NK-92 (cell line): ENCODE results near the gene MCM3AP.

Experiments
- DNase-seq: peaks from one replicate; lab custom pipeline; 2025; ENCODE audit not compliant: unreplicated experiment; lab: John Stamatoyannopoulos, UW

Gene MCM3AP

DNA sequence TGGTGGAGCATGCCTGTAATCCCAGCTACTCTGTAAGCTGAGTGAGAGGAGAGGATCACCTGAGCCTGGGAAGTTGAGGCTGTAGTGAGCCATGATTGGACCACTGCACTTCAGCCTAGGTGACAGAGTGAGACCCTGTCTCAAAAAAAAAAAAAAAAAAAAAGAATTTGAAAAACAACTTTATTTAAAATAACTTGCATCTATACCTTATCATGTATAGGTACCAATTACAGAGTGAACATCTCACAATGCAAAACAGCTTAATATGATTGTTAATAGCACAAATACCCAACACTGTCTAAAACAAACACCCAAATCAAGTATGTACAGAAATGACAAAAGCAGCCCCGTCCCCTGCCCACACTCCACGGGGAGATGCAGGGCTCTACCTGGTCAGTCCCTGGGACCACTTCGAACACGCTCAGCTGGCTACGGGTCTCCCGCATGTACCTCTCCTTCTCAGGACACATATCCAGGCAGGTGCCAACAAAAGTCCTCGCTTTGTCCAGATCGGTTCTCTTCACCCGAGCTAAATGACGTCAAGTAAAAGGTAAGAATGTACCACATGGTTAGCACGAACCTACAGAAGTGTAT, 10.5 kb downstream of the MCM3AP start:
- no peak for DNase-seq

- DNase-seq, result no peak
Measured at GRCh38 chr21:46273341-46273740, 12.1 kb downstream of the MCM3AP start.

DNA sequence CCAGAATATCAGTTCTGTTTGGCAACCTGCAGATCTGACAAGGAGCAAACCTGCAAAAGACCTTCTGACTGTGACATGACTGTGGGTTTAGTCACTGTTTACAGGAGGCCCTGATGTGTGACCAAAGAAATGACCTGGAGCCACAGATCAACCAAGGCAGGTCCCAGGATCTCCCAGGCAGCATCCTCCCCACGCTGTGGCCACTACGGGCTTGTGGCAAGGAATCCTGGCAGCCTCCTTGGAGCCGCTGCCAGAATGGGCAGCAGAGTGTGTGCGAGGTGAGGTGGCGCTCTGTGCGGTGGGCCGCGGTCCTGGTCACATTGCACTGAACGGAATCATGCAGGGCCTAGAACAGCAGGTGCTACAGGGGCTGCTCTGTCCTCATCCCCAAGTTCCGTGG, 15.9 kb downstream of the MCM3AP start:
- no peak for DNase-seq

DNA sequence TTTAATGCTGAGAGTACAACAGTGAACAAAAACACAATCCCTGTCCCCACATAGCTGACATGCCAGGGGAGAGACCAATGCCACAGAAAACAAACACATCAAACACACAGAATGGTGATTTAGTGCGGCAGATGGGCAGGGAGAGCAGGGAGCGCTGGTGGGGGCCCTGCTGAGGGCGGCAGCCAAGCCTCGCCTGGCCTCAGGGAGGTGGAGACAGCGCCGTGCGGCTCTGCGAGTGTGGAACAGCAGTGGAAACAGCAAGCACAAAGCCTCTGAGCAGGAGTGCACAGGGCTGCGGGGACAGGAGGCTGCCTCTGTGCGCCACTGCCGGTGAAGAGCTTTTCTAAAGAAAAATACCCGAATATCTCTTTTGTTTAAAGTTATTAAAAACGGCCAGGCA, 17.0 kb downstream of the MCM3AP start:
- no peak for DNase-seq

DNA sequence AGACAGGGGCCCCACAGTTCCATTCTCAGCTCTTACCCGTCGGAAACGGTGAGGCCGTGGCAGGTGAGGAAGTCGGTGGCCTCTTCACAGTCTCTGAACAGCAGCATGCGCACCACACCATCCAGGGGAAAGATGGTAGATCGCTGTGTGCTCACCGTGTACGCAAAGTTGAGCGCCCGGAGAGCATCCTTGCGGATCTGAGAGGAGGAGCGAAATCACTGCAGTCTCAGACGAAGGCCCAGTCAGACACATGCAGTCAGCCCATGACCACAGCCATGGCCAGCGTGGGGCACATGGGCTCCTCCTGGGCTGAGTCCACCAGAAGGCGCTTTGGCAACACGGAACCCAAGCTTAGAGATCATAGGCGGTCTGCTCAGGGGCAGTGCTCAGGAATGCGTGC, 18.5 kb downstream of the MCM3AP start:
- no peak for DNase-seq

GRCh38 chr21:46265736-46266525, 19.5 kb downstream of the MCM3AP start:
- DNase-seq, result no peak

GRCh38 chr21:46264690-46265144, 20.7 kb downstream of the MCM3AP start:
- no peak for DNase-seq

- no peak for DNase-seq
Measured at GRCh38 chr21:46264046-46264689, 21.2 kb downstream of the MCM3AP start.

DNA sequence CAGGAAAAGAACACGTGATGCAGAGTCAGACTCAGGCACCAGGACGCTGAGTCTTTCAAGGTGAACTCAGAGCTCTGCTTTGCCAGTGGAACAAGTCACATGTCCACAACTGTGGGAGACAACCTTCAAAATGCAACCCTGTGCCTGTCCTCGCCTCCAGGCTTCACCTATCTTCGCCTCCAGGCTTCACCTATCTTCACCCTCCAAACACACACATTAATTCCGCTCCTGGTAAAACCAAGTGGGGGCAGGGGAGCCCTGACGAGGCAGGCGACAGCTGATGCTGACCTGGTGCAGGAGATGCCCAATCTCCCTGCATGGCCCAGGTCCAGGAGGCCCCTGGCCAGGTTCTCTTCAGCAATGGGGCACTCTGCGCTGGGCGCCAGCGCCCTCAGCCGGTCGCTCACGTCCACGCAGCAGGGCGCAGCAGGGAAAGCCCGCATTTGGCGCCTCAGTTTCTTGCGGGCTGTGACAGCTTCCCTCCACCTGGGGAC, 28.9 kb downstream of the MCM3AP start:
- no peak for DNase-seq

DNA sequence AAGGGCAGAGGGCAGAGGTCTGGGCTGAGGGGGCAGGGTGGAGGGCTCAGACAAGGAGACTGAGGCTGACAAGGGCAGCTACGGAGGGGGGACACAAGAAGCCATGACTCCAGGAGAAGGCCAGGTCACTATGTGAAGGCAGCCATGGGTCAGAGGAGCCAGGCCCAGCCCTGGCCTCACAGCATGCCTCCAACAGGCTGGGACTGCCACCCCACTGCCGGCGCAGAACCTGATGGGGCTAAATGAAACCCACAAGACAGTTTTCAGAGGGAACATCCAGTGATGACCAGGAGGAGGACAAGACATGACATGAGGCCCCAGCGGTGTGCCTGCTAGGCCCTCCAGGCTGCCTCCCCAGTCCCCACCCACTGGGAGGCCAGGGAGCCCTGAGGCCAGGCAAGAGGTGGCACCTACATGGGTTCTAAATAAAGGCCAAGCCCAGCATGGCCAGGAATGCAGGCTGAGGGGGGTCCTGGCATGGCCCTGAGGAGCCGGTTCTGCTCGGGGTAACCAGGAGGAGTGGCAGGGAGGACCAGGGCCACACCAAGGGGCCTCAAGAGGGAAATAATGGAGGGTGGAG, 29.6 kb downstream of the MCM3AP start:
- no peak for DNase-seq

GRCh38 chr21:46255166-46255565, 30.2 kb downstream of the MCM3AP start:
- no peak for DNase-seq

- DNase-seq, result no peak
Measured at GRCh38 chr21:46254208-46254975, 31.0 kb downstream of the MCM3AP start.

GRCh38 chr21:46253610-46254124, 31.7 kb downstream of the MCM3AP start:
- DNase-seq, result no peak

- no peak for DNase-seq
Measured at GRCh38 chr21:46252840-46253239, 32.6 kb downstream of the MCM3AP start.

- no peak for DNase-seq
Measured at GRCh38 chr21:46250146-46250725, 35.2 kb downstream of the MCM3AP start.

GRCh38 chr21:46248827-46249226, 36.6 kb downstream of the MCM3AP start:
- no peak for DNase-seq

DNA sequence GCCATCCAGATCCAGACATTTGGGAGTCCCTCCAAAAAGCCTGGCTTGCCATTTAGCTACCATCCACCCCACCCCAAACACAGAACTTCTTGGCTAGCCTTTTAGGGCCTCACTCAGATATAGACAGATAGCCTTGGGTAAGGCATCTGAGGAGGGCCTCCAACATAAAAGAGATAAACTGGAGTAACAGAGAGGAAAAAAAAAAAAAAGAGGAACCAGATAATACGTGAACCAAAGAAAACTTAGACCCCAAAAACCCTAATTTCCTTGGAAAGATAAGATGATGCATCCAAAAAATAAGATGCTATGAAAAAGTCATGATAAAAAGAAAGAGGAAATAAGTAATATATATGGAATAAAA, 37.0 kb downstream of the MCM3AP start:
- DNase-seq, result no peak

DNA sequence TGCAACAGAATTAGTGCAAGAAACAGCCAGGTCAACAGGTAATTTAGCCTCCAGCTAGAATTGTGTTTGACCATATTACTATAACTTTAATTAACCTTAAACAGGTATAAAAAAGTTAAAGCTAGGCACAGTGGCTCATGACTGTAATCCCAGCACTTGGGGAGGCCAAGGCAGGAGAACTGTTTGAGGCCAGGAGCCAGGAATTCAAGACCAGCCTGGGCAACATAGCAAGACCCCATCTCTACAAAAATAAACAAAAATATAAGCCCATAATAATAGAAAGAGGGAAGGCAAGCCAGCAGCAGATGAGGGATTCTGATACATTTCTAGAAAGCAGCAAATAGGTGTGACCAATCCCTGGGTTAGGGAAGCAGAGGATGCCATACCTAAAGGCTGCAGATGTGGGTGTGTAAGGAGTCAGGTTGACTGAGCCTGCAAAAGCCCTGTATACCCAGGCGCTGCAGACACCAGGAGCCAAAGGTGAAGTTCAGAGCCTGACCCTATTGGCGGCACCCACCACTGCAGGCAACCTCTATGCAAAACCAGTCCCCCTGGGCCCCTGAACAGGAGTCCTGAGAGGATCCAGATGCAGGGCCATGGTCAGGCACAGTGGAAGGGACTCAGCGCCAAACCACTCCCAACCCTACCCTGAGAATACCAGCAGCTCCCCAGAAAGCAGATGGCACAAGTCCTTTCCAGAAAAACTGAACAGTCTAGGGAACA, 37.6 kb downstream of the MCM3AP start:
- no peak for DNase-seq

DNA sequence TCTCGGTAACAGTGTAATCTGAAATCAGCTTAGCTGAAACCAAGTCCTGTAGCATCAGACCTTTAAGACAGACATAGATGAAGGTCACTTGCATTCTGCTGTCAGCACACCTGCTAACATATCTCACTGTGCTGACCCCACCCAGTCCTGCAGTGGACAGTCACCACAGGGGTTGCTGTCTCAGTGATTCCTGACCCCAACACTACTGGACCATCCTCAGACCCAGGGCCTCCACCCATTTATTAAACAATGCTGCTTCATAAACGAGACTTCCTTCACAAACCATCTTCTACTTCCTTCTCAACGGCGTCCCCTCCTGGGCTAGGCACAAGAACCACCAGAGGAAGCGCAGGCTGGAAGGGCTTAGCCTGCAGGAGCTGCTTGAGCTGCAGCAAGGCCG, 39.1 kb downstream of the MCM3AP start:
- no peak for DNase-seq
